GM18867 (cell line): ENCODE data around the gene CARNS1.

Source experiments
- ATAC-seq: cut with Tn5 transposase; IDR thresholded peaks from one replicate; pipeline ENCODE4 v1.9.1; 2021; ENCODE audit warnings: mild to moderate bottlenecking, moderate library complexity; ENCODE audit not compliant: unreplicated experiment

CARNS1 gene

DNA sequence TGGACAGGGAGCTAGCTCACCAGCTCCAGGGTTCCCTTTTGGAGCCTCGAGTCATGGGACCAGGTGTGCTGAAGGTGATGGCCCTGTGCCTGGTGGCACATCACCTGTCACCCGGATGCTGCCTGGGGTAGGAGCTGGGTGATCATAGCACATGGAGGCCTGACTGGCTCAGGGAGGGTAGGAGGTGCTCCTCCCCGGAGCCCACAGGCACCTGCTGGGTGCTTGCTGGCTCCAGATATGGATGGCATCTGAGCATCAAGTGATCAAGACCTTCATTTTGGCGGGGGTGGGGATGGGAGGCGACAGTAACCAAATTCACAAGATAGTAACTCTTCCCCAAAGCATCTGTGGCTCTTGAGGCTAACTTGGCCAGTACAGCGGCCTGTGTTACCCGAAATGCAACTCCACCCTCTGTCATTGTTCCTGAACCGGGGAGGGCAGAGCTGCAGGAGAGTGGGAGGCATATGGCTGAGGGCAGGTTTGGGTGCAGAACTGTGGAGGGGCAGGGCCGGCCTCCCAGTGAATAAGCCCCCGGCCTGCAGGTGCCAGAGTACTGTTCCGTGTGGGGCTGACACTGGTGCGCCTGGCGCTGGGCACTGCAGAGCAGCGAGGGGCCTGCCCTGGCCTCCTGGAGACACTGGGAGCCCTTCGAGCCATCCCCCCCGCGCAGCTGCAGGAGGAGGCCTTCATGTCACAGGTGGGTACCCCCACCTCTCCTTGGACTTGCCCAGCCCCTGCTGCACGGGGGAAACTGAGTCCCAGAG, 6.9 kb upstream of the CARNS1 start:
- no peak for ATAC-seq

DNA sequence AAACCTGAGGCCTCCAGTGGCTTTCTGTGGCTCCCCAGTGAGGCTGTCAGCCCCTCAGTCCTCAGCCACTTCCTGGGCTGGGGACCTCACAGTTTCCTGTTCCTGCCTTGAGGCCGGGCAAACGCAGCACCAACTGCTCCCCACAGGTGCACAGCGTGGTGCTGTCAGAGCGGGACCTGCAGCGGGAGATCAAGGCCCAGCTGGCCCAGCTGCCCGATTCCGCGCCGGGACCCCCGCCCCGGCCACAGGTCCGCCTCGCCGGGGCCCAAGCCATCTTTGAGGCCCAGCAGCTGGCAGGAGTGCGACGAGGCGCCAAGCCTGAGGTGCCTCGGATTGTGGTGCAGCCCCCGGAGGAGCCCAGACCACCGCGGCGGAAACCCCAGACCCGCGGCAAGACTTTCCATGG, 6.2 kb upstream of the CARNS1 start:
- ATAC-seq = peak; percentile 55

DNA sequence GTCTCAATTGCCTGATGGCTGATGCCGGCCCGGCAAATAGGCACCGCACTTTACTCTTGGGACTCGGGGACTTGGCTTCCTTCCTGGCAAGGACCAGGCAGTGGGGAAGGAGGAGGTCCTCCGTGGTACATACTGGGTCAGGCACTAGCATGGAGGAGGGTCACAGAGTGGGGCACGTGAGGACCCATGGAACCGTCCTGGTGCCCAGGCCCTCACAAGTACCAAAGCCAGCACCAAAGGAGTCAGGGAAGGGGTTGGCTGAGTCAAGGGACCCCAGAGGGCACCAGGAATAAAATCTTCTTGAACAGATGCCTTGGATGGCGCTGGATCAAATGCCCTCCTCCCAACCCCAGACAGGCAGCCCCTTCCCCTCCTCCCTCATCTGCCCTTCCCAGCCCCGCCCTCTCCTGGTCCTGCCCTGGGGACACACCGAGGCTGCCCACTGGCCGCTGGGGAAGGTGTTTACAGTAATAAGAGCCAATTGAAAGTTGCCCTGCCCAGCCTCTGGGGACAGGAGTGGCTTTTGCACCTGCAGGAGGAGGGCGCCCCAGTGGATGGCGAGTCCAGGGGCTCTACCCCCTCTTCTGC, 5.6 kb upstream of the CARNS1 start:
- ATAC-seq = no peak

DNA sequence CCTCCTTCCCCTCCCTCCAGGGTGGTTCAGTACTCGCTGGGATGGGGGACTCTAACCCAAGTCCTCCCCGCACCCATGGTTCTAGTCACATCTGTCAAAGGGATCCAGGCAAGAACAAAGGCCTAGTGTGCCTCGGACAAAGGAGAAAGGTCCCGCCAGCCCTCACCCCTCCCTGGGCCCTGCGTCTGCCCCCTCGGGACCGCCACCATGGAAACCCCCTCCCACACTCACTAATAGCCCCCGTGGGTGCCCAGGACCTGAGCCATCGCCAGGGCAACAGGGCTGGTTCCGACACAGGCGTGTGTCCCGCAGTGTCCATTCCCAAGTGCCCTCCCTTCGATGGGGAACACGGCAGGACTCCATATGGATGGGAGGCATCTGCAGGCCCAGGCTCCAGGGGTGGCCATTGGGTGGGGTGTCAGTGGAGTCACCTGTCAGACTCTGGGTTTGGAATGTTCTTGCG, 5.1 kb upstream of the CARNS1 start:
- ATAC-seq = no peak

DNA sequence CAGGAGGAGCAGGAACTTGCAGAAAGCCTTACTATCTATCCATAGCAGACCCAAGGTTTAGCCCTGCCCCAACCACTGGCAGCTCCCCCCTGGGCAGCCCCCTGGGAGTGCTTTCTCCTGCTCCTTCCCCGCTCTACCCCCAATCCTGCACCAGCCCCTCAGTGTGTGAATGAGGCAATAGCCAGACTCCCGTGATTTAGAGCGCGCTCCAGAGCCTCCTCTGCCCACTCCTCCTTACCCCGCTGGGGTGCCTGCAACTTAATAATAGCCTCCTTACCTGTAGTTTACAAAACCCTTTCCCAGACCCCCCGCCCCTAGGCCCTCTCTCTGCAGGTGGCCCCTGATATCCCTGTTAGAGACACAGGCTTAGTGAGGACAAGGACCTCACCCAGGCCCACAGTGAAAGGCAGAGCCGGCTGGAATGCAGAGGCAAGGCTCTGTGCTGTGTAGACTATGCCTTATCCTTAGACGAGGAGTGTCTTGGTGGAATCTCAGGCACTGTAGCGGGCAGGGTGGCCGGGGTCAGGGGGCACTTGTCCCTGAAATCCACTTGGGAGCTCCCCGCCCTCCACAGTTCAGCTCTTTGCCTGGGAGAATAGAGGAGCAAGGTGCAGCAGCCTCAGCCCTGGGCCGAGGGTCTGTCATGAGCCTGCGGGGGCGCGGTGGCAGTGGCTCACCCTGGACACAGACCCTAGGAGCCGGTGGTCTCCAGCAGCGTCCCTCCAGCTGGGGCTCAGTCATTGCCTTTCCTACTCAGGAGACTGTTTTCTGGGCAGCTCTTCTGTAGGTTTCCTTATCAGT, 4.3 kb upstream of the CARNS1 start:
- ATAC-seq = no peak

DNA sequence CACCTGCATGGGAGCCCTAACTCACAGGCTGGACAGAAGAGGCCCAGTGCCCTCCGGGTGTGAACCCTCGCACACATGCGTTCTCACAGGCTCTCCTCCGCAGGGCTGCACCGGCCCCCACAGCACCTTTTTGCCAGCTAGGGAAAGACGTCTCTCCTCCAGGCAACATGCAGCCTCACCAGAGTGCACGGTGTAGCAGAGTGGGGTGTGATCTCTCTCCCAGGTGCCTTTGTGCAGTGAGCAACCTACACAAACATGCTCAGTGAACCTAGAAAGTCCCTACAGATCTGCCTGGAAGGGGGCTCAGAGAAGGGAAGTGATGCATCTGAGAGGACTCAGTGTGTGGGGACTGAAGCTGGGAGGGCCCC, 3.7 kb upstream of the CARNS1 start:
- no peak for ATAC-seq

DNA sequence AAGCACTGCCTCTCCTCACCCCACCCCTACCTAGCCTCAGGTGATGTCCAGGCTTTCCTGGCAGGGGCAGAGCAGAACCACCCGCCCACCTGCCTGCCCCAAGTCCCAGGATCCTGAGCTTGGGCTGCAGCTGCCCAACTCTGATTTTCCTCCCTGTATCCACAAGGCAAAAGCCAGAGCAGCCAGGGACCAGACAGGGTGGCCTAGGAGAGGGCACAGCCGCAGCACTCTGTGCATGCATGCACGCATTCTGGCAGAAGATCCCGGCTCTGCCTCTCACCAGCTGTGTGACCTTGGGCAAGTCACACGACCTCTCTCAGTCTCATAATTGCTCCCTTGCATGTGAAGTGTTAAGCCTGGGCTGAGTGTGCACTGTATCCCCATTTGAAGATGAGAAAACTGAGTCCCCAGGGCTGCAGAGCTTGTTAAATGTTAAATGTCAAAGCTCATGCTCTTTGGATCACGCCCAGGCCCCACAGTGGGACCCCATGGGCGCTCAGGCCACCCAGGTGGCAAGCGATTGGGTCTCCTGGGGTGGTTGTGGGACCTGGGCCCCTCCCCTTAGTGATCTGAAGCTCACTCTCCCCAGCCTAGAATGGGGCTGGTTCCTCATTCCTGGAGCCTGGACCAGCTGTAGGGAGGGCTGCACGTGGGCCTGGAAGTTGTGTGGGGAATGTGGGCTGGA, 2.8 kb upstream of the CARNS1 start:
- no peak for ATAC-seq

DNA sequence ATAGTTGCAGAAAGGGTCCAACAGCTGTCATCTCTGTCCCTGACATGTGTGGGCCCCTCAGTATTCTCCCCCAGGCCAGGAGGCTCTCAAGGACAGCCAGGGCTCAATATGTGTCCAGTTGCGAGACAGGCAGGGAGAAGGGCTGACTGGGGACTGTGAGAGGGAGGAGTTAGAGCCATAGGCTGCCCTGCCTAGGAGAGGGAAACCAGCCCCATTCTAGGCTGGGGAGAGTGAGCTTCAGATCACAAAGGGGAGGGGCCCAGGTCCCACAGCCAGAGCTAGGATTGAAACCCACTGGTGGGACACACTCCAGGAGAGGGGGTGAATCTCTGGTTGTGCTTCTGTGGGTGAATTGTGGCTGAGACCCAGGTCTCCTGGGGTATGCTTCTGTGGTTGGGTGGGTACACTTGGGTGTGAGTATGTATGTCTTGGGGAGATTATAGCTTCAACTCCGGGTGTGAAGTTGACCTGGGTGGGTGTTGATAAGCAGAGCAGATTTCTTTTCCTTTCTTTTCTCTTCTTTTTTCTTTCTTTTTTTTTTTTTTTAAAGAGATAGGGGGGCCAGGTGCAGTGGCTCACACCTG, 2.1 kb upstream of the CARNS1 start:
- ATAC-seq = no peak

DNA sequence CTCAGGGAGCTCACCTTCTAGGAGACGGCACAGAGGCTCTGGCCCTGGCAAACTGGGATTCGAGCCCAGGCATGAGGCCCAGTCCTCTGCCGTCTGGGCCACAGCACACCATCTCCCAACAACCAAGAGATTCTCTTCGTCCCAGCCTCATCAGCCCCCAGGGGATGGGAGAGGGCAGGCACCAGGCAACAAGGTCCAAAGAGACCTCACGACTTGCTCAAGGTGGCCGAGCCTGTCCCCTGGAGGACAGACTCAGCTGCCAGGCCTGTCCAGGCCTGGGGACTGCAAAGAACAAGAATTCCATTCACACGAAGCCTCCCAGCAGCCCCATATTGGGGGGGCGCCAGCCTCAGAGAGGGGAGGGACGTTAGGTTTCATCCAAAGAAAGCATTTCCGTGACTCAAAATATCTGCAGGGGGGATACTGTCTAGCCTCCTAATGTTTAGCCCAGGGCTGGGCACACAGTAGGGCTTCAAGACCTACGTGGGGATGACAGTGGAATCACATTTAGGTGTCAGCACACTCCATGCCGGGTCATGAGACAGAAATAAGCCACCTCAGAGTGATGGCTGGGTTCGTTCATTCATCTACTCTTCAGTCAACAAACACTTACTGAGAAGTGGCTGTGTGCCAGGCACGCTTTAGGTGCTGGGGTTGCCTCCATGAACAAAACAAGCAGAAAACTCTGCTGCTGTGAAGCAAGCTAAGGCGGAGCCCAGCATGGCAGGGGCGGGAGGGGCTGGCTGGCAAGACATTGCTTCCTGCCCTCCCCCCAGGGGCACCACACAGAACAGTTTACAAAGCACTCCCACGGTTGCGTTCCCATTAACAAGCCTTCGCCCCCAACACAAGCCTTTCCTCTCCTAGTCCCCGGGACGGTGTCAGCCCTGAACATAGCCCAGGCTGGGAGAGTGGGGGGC, 1.2 kb downstream of the CARNS1 start:
- no peak for ATAC-seq

DNA sequence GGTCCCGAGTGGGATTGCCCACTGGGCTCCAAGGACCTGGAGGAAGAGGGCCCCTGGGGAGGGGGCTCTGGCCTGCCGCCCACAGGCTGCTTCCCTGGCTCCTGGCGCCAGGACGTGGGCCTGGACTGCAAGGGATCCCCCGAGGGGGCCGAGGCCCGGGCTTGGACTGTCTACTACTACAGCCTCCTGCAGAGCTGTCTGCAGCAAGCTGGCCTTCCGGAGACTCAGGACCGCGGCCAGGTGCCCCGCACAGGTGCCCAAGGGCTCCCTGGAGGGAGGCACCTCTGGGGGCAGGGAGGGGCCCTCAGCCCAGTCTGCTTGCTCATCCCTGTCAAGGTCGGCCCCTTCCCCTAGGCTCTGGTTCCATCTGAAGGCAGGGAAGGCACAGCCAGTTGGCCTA, 1.9 kb downstream of the CARNS1 start:
- ATAC-seq = no peak

DNA sequence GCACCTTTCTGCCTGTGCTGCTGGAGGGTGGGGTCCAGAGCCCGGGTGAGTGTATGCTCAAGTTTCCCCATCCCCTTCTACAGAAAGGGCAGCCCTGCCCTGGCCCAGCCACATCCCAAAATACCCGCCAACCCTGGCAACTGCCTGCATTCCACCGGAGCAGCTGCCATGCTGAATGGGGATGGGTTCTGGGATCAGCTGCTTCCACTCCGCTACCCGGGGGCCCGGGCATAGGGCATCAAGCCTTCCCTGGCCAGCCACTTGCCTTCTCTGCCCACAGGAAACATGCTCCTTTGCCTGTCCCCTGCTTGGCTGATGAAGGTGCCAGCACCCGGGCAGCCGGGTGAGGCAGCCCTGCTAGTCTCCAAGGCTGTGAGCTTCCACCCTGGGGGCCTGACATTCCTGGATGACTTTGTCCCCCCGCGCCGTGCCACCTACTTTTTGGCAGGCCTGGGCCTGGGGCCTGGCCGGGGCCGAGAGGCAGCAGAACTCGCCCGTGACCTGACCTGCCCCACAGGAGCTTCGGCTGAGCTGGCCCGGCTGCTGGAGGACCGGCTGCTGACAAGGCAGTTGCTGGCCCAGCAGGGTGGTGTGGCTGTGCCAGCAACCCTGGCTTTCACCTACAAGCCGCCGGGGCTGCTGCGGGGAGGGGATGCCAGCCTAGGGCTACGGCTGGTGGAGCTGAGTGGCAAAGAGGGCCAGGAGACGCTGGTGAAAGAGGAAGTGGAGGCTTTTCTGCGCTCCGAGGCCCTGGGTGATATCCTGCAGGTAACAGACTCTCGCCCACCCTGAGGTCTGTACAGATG, 3.2 kb downstream of the CARNS1 start:
- no peak for ATAC-seq

DNA sequence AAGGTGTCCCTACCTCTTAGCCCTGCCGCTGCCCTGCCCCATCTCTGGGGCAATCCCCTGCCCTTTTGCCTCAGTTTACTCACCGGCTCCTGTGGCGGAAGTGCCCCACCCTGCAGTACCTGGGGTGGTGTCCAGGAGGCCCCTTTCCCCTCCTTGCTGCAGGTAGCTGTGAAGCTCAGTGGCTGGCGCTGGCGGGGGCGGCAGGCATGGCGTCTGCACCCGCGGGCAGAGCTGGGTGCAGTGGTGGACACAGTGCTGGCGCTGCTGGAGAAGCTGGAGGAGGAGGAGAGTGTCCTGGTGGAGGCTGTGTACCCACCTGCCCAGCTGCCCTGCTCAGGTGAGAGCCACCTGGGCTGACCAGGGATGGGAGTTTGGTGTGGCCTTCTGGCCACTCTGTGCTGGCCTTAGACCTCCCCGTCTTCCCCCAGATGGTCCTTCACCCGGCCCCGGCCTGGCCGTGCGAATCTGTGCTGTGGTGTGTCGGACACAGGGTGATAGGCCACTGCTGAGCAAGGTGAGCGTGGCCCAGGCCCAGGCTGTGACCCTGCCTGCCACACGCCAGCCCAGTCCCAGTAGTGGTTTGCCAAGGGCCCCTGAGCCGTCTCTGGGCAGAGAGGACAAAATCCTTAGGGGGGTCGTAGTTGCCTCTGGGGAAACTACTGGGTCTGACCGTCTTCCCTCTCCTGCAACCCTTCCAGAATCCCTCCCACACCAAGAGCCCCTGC, 4.0 kb downstream of the CARNS1 start:
- ATAC-seq = no peak

DNA sequence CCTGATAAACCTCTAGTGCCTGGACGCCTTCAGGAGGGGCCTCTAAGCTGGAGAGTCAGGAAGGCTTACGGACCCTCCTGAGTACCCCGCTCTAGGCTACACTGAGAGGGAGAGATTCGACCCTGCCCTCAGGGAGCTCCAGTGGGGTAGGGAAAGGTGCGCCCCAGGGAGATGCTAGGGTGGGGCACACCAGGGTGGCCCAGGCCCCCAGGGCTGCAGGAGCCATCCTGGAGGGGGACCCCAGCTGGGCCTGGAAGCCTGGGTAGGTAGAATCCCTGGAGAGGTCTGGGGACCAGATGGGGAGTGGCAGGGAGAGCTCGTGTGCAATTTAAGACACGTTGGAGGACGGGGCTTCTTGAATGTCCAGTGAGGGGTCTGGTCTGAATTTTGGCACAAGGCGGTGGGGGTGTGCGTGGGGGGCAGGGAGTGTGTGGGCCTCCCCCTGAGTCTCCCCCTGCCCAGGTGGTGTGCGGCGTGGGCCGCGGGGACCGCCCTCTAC, 4.7 kb downstream of the CARNS1 start:
- ATAC-seq = no peak

DNA sequence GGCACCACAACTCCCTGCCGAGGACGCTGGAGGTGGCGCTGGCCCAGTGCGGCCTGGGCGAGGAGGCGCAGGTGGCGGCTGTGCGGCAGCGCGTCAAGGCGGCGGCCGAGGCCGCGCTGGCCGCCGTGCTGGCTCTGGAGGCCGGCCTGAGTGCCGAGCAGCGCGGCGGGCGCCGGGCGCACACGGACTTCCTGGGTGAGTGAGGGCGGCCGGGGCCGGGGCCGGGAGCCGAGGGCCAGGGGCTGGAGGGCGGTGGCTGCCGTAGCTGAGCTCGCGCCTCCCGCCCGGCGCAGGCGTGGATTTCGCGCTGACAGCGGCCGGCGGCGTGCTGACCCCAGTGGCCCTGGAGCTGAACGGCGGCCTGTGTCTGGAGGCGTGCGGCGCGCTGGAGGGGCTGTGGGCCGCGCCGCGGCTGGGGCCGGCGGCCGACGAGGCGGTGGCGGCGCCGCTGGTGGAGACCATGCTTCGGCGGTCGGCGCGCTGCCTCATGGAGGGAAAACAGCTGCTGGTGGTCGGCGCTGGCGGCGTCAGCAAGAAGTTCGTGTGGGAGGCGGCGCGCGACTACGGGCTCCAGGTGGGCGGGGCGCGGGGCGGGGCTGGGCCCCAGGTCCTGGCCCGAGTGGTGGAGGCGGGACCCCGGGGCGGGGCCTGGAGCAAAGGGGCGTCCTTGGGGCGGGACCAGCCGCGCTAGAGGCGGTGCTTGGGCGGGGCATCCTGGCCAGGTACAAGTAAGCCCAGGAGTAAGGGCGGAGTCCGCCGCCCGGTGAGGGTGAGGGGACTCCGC, 5.4 kb downstream of the CARNS1 start:
- ATAC-seq = peak; percentile 83

DNA sequence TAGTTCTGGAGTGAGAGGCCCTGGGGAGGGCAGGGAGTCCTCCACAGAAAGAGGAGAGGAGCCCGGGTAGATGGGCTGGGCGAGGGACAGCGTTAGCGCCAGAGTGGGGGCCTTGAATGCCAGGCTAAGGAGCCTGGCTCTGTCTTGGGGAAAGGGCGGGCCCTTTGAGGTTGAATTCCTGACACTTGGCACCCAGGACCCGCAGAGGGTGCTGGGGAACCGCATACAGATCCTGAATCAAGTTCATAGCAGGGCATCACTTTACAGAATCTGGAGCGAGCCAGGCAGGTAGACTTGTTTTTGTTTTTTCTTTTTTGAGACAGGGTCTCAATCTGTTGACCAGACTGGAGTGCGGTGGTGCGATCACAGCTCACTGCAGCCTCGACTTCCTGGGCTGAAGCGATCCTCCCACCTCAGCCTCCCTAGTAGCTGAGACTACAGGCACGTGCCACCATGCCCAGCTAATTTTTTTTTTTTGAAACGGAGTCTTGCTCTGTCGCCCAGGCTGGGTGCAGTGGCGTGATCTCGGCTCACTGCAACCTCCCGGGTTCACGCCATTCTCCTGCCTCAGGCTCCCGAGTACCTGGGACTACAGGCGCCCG, 6.1 kb downstream of the CARNS1 start:
- no peak for ATAC-seq

DNA sequence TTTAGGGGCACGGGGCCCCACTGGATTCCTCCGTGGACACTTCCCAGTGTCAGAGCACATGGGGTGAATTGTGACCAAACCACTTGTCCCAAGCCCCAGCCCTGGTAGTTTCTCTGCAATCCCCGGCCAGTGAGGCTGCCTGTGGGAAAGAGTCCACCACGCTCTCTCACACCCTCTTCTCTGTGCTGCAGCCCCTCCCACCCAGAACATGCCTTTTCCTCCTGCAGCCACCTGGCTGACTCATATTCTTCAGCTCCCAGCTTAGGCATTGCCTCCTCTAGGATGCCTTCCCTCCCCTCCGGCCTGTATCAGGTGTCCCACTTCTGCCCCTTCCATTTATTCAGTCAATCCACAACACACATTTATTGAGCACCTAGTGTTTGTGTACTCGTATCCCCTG, 7.4 kb downstream of the CARNS1 start:
- ATAC-seq = no peak

DNA sequence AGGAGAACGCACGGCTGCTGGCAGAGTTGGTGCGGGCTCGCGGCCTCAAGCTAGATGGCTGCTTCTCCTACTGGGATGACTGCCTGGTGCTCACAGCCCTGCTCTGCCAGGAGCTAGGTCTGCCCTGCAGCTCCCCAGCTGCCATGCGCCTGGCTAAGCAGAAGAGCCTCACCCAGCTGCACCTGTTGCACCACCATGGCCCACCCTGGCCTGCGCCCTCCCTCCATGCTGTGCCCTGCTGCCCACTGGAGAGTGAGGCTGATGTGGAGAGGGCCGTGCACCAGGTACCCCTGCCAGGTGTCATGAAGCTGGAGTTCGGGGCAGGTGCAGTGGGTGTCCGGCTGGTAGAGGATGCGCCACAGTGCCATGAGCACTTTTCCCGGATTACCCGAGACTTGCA, 8.0 kb downstream of the CARNS1 start:
- ATAC-seq = no peak
